HEK293 (cell line): Measurements from ENCODE around the gene P2RX6.
"Not testable (repeated sequence)": the region's sequence is repeated elsewhere in the genome, so short reads cannot be mapped to it uniquely, and the experiment has no call there.

ENCODE experiments used
- EGR2 ChIP-seq: fragments of 450-650 bp; formaldehyde crosslinking; IDR thresholded peaks from 2 replicates; pipeline ENCODE4 v1.5.1; 2016; ENCODE audit warnings: low read depth, missing biosample characterization, missing genetic modification characterization
- REPIN1 ChIP-seq: fragments of 450-650 bp; formaldehyde crosslinking; IDR thresholded peaks from 2 replicates; pipeline ENCODE4 v1.5.1; 2017; ENCODE audit warnings: missing biosample characterization, missing genetic modification characterization, low read depth
- ZBTB7A ChIP-seq: fragments of 450-650 bp; formaldehyde crosslinking; IDR thresholded peaks from 2 replicates; pipeline ENCODE4 v1.5.1; 2016; ENCODE audit warnings: low read depth, missing biosample characterization, missing genetic modification characterization
- ZFP3 ChIP-seq: fragments of 450-650 bp; formaldehyde crosslinking; IDR thresholded peaks from 2 replicates; pipeline ENCODE4 v1.5.1; 2016; ENCODE audit warnings: low read depth, missing biosample characterization, missing genetic modification characterization
- ZNF2 ChIP-seq: fragments of 450-650 bp; formaldehyde crosslinking; IDR thresholded peaks from 2 replicates; pipeline ENCODE4 v1.5.1; 2016; ENCODE audit warnings: missing biosample characterization, missing genetic modification characterization
- ZNF24 ChIP-seq: fragments of 450-650 bp; formaldehyde crosslinking; IDR thresholded peaks from 2 replicates; pipeline ENCODE4 v1.5.1; 2016; ENCODE audit warnings: missing biosample characterization, missing genetic modification characterization
- ZNF266 ChIP-seq: fragments of 450-650 bp; formaldehyde crosslinking; IDR thresholded peaks from 2 replicates; pipeline ENCODE4 v1.5.1; 2016; ENCODE audit warnings: missing biosample characterization, missing genetic modification characterization, low read depth
- ZNF274 ChIP-seq, 2 experiments: fragments of 200-500 bp in 1 of 2; fragments of 450-650 bp in 1 of 2; sonication (Bioruptor generic) in 1 of 2; formaldehyde crosslinking in 1 of 2; IDR thresholded peaks; 2 replicates each; pipeline versions ENCODE4 v1.5.1 to v1.6.1; 2014 to 2016; ENCODE audit warnings: borderline replicate concordance in 1 of 2, inconsistent platforms in 1 of 2, low read length in 1 of 2, missing biosample characterization in 1 of 2, missing genetic modification characterization in 1 of 2
- ZNF530 ChIP-seq: fragments of 450-650 bp; formaldehyde crosslinking; IDR thresholded peaks from 2 replicates; pipeline ENCODE4 v1.5.1; 2016; ENCODE audit warnings: low read depth, missing biosample characterization, missing genetic modification characterization
- TF ChIP-seq, protein P1 (sequence below): fragments of 450-650 bp; formaldehyde crosslinking; IDR thresholded peaks from 2 replicates; pipeline ENCODE4 v1.5.1; 2016; ENCODE audit warnings: missing biosample characterization, missing genetic modification characterization
- TF ChIP-seq, protein P2 (sequence below): fragments of 450-650 bp; formaldehyde crosslinking; IDR thresholded peaks from 2 replicates; pipeline ENCODE4 v1.5.1; 2016; ENCODE audit warnings: missing biosample characterization, missing genetic modification characterization
- TF ChIP-seq, protein P3 (sequence below): fragments of 450-650 bp; formaldehyde crosslinking; IDR thresholded peaks from 2 replicates; pipeline ENCODE4 v1.5.0; 2017; ENCODE audit warnings: missing biosample characterization, missing genetic modification characterization, borderline replicate concordance

GRCh38 chr22:20972014-20972694 lies 42.8 kb upstream of the P2RX6 start:
- TF ChIP-seq REPIN1; ZNF274 (IDR thresholded peaks at IDR 0.05; ENCODE audit: low read length); ZNF274 (tag by site-specific recombination; IDR thresholded peaks at IDR 0.05; ENCODE audit: borderline replicate concordance); ZFP3 (tag by site-specific recombination); ZBTB7A (tag by site-specific recombination); ZNF2; ZNF266; EGR2 (tag by site-specific recombination); ZNF24 (tag by site-specific recombination); ZNF530 (tag by site-specific recombination): not testable (repeated sequence)
- TF ChIP-seq, protein P1, sequence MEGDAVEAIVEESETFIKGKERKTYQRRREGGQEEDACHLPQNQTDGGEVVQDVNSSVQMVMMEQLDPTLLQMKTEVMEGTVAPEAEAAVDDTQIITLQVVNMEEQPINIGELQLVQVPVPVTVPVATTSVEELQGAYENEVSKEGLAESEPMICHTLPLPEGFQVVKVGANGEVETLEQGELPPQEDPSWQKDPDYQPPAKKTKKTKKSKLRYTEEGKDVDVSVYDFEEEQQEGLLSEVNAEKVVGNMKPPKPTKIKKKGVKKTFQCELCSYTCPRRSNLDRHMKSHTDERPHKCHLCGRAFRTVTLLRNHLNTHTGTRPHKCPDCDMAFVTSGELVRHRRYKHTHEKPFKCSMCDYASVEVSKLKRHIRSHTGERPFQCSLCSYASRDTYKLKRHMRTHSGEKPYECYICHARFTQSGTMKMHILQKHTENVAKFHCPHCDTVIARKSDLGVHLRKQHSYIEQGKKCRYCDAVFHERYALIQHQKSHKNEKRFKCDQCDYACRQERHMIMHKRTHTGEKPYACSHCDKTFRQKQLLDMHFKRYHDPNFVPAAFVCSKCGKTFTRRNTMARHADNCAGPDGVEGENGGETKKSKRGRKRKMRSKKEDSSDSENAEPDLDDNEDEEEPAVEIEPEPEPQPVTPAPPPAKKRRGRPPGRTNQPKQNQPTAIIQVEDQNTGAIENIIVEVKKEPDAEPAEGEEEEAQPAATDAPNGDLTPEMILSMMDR (tag by site-specific recombination): not testable (repeated sequence)
- TF ChIP-seq, protein P2, sequence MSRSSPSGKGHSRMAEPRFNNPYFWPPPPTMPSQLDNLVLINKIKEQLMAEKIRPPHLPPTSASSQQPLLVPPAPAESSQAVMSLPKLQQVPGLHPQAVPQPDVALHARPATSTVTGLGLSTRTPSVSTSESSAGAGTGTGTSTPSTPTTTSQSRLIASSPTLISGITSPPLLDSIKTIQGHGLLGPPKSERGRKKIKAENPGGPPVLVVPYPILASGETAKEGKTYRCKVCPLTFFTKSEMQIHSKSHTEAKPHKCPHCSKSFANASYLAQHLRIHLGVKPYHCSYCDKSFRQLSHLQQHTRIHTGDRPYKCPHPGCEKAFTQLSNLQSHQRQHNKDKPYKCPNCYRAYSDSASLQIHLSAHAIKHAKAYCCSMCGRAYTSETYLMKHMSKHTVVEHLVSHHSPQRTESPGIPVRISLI (tag by site-specific recombination): not testable (repeated sequence)
- TF ChIP-seq, protein P3, sequence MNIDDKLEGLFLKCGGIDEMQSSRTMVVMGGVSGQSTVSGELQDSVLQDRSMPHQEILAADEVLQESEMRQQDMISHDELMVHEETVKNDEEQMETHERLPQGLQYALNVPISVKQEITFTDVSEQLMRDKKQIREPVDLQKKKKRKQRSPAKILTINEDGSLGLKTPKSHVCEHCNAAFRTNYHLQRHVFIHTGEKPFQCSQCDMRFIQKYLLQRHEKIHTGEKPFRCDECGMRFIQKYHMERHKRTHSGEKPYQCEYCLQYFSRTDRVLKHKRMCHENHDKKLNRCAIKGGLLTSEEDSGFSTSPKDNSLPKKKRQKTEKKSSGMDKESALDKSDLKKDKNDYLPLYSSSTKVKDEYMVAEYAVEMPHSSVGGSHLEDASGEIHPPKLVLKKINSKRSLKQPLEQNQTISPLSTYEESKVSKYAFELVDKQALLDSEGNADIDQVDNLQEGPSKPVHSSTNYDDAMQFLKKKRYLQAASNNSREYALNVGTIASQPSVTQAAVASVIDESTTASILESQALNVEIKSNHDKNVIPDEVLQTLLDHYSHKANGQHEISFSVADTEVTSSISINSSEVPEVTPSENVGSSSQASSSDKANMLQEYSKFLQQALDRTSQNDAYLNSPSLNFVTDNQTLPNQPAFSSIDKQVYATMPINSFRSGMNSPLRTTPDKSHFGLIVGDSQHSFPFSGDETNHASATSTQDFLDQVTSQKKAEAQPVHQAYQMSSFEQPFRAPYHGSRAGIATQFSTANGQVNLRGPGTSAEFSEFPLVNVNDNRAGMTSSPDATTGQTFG (tag by site-specific recombination): not testable (repeated sequence)
